Activated CD4-positive, alpha-beta T cell treated with anti-CD3 and anti-CD28 coated beads for 36 hours (primary cell): ENCODE data around the gene ROR2. TPM values are rescaled to one million over a fixed set of nuclear protein-coding genes. Genes with fewer than 3 reads are reported as not detected.

ENCODE experiments used
- ATAC-seq: fragments of 200-7000 bp; cut with Tn5 transposase; one replicate; pipeline ENCODE4 v1.10.0; 2021; ENCODE audit warnings: mild to moderate bottlenecking, moderate library complexity
- CTCF ChIA-PET: fragments of 350-600 bp; sonication (Branson Sonifier 250); formaldehyde crosslinking; loops from one replicate; lab custom pipeline; 2021; ENCODE audit warnings: antibody characterized with exemption; lab: Charles Lee
- POLR2A ChIA-PET: fragments of 350-600 bp; sonication (Branson Sonifier 250); formaldehyde crosslinking; loops from one replicate; lab custom pipeline; 2021; ENCODE audit warnings: antibody characterized with exemption, inconsistent platforms; lab: Charles Lee
- DNase-seq: peaks from one replicate; pipeline ENCODE4 v3.0.0-alpha.2; 2020
- H3K27ac Mint-ChIP-seq: one replicate; pipeline ENCODE4 v1.8.0; 2021; ENCODE audit warnings: mixed read lengths
- H3K27me3 Mint-ChIP-seq: one replicate; pipeline ENCODE4 v1.8.0; 2021; ENCODE audit warnings: mixed read lengths
- H3K36me3 Mint-ChIP-seq: one replicate; pipeline ENCODE4 v1.8.0; 2021; ENCODE audit warnings: low read depth, mixed read lengths
- H3K4me1 Mint-ChIP-seq: one replicate; pipeline ENCODE4 v1.8.0; 2021; ENCODE audit warnings: mixed read lengths
- H3K4me3 Mint-ChIP-seq: one replicate; pipeline ENCODE4 v1.8.0; 2021; ENCODE audit warnings: mild to moderate bottlenecking, moderate library complexity, mixed read lengths
- H3K9me3 Mint-ChIP-seq: one replicate; pipeline ENCODE4 v1.8.0; 2021; ENCODE audit warnings: low read depth, mixed read lengths
- intact Hi-C, 2 experiments: fragments of 100-400 bp; cut with DNase I in 1 of 2; cut with micrococcal nuclease in 1 of 2; formaldehyde crosslinking; loops; one replicate each; pipeline versions ENCODE4 v1.14.2 to v1.15.1; 2022 to 2024; cut with DNase I, micrococcal nuclease
- total RNA-seq, 2 experiments: library from RNA; stranded (reverse); gene quantifications; one replicate each; pipeline ENCODE4 v1.2.3, GENCODE V29; 2021

Gene ROR2
- total RNA-seq, 2 experiments from 2014 or later = not detected

GRCh38 chr9:91736898-91737601, 213.0 kb downstream of the ROR2 start:
- Mint-ChIP-seq H3K36me3 (no peaks in the 10 kb centered on the region), H3K4me3 (no peak overlapping the region), H3K27ac (no peak overlapping the region), H3K4me1 (no peaks in the 10 kb centered on the region), H3K9me3 (no peaks in the 10 kb centered on the region), H3K27me3 (peaks cover 7% of the 10 kb centered on the region)
- intact Hi-C loops = no loop called here
- ChIA-PET POLR2A (interaction anchor here (0.6 kb wide), 1 partner anchor 128 kb away, joined by 5 read pairs; no protein-coding TSS in a partner anchor), CTCF (interaction anchor here (0.6 kb wide), 1 partner anchor 19 kb away, joined by 3 read pairs; no protein-coding TSS in a partner anchor)
- ATAC-seq = no peak
- no peak for DNase-seq

GRCh38 chr9:91736311-91736710, 213.7 kb downstream of the ROR2 start:
- DNase-seq (no peak), ATAC-seq (no peak)
- Mint-ChIP-seq H3K27ac (no peak overlapping the region), H3K27me3 (peaks cover 7% of the 10 kb centered on the region), H3K36me3 (no peaks in the 10 kb centered on the region), H3K9me3 (no peaks in the 10 kb centered on the region), H3K4me3 (no peak overlapping the region), H3K4me1 (no peaks in the 10 kb centered on the region)
- CTCF ChIA-PET = no interaction called here
- intact Hi-C loops = no loop called here
- POLR2A ChIA-PET = no interaction called here

GRCh38 chr9:91735049-91735448, 215.0 kb downstream of the ROR2 start:
- Mint-ChIP-seq H3K4me1 (no peaks in the 10 kb centered on the region), H3K9me3 (no peaks in the 10 kb centered on the region), H3K27ac (no peak overlapping the region), H3K27me3 (peaks cover 7% of the 10 kb centered on the region), H3K36me3 (no peaks in the 10 kb centered on the region), H3K4me3 (no peak overlapping the region)
- intact Hi-C loops = no loop called here
- DNase-seq (no peak), ATAC-seq (no peak)
- CTCF ChIA-PET = interaction anchor here (0.6 to 1.7 kb wide), 7 partner anchors 10 to 859 kb away, joined by 3 to 9 read pairs (median 3); no protein-coding TSS in a partner anchor
- POLR2A ChIA-PET = no interaction called here

- H3K27ac Mint-ChIP-seq = no peak overlapping the region
Measured at GRCh38 chr9:91734371-91734981, 215.6 kb downstream of the ROR2 start.

GRCh38 chr9:91733006-91733624, 216.9 kb downstream of the ROR2 start:
- no peak overlapping the region for H3K27ac Mint-ChIP-seq
- CTCF ChIA-PET = interaction anchor here (0.9 to 1.7 kb wide), 4 partner anchors 8 to 818 kb away, joined by 3 to 9 read pairs (median 4); no protein-coding TSS in a partner anchor
- DNase-seq = no peak
- no peaks in the 10 kb centered on the region for H3K36me3 Mint-ChIP-seq
- H3K4me1 Mint-ChIP-seq = no peaks in the 10 kb centered on the region
- no peaks in the 10 kb centered on the region for H3K9me3 Mint-ChIP-seq
- no peak overlapping the region for H3K4me3 Mint-ChIP-seq
- ATAC-seq = no peak
- peaks cover 7% of the 10 kb centered on the region for H3K27me3 Mint-ChIP-seq
- POLR2A ChIA-PET = no interaction called here
- intact Hi-C loops = no loop called here

More at GRCh38 chr9:91734371-91734981, 215.6 kb downstream of the ROR2 start:
- ChIA-PET POLR2A (no interaction called here), CTCF (interaction anchor here (0.6 to 1.7 kb wide), 9 partner anchors 10 to 819 kb away, joined by 3 to 9 read pairs (median 4); no protein-coding TSS in a partner anchor)
- Mint-ChIP-seq H3K4me3 (no peak overlapping the region), H3K36me3 (no peaks in the 10 kb centered on the region), H3K27me3 (peaks cover 7% of the 10 kb centered on the region), H3K4me1 (no peaks in the 10 kb centered on the region), H3K9me3 (no peaks in the 10 kb centered on the region)
- peak; percentile 74 for DNase-seq
- peak; percentile 42 for ATAC-seq
- intact Hi-C loops = no loop called here

GRCh38 chr9:91732187-91733005, 217.6 kb downstream of the ROR2 start:
- Mint-ChIP-seq H3K27ac (no peak overlapping the region), H3K27me3 (peaks cover 7% of the 10 kb centered on the region), H3K4me1 (no peaks in the 10 kb centered on the region), H3K4me3 (no peak overlapping the region), H3K36me3 (no peaks in the 10 kb centered on the region), H3K9me3 (no peaks in the 10 kb centered on the region)
- ATAC-seq (no peak), DNase-seq (no peak)
- intact Hi-C loops = no loop called here
- CTCF ChIA-PET = no interaction called here
- POLR2A ChIA-PET = no interaction called here

- H3K9me3 Mint-ChIP-seq = no peaks in the 10 kb centered on the region
- no peaks in the 10 kb centered on the region for H3K4me1 Mint-ChIP-seq
- ChIA-PET POLR2A (no interaction called here), CTCF (interaction anchor here (0.8 to 1.0 kb wide), 2 partner anchors 17 to 318 kb away, joined by 3 read pairs; no protein-coding TSS in a partner anchor)
- H3K36me3 Mint-ChIP-seq = no peaks in the 10 kb centered on the region
- ATAC-seq = no peak
- no peak overlapping the region for H3K4me3 Mint-ChIP-seq
- H3K27me3 Mint-ChIP-seq = peaks cover 5% of the 10 kb centered on the region
- DNase-seq = no peak
- no peak overlapping the region for H3K27ac Mint-ChIP-seq
- intact Hi-C loops = no loop called here
Measured at GRCh38 chr9:91730806-91731205, 219.2 kb downstream of the ROR2 start.

GRCh38 chr9:91729558-91729842, 220.5 kb downstream of the ROR2 start:
- H3K4me3 Mint-ChIP-seq = no peak overlapping the region
- ATAC-seq (no peak), DNase-seq (no peak)
- no peaks in the 10 kb centered on the region for H3K36me3 Mint-ChIP-seq
- H3K9me3 Mint-ChIP-seq = no peaks in the 10 kb centered on the region
- intact Hi-C loops = loop anchor here (5.0 to 10.0 kb wide), 3 partner anchors 297 to 697 kb away; no protein-coding TSS in a partner anchor
- H3K27ac Mint-ChIP-seq = no peak overlapping the region
- H3K27me3 Mint-ChIP-seq = peaks cover 3% of the 10 kb centered on the region
- no peaks in the 10 kb centered on the region for H3K4me1 Mint-ChIP-seq
- ChIA-PET CTCF (interaction anchor here (0.6 to 1.5 kb wide), 4 partner anchors 50 to 814 kb away, joined by 3 to 7 read pairs (median 3); no protein-coding TSS in a partner anchor), POLR2A (no interaction called here)

- no peak for ATAC-seq
- CTCF ChIA-PET = interaction anchor here (0.7 to 2.8 kb wide), 6 partner anchors 12 to 813 kb away, joined by 3 to 11 read pairs (median 4); no protein-coding TSS in a partner anchor
- no peaks in the 10 kb centered on the region for H3K9me3 Mint-ChIP-seq
Measured at GRCh38 chr9:91727972-91728371, 222.1 kb downstream of the ROR2 start.

GRCh38 chr9:91727316-91727861, 222.6 kb downstream of the ROR2 start:
- Mint-ChIP-seq H3K27me3 (peaks cover 3% of the 10 kb centered on the region), H3K4me1 (no peaks in the 10 kb centered on the region), H3K27ac (no peak overlapping the region), H3K9me3 (no peaks in the 10 kb centered on the region), H3K4me3 (no peak overlapping the region), H3K36me3 (no peaks in the 10 kb centered on the region)
- peak; percentile 64 for DNase-seq
- CTCF ChIA-PET = interaction anchor here (0.6 to 2.8 kb wide), 12 partner anchors 9 to 812 kb away, joined by 3 to 11 read pairs (median 4); no protein-coding TSS in a partner anchor
- intact Hi-C loops = loop anchor here (1.0 to 10.0 kb wide), 4 partner anchors 295 to 812 kb away; no protein-coding TSS in a partner anchor
- ATAC-seq = peak; percentile 96
- POLR2A ChIA-PET = interaction anchor here (0.6 to 1.0 kb wide), 2 partner anchors 813 to 1056 kb away, joined by 3 to 4 read pairs; no protein-coding TSS in a partner anchor

More at GRCh38 chr9:91727972-91728371, 222.1 kb downstream of the ROR2 start:
- intact Hi-C loops = loop anchor here (1.0 to 10.0 kb wide), 4 partner anchors 296 to 813 kb away; no protein-coding TSS in a partner anchor
- Mint-ChIP-seq H3K4me1 (no peaks in the 10 kb centered on the region), H3K27me3 (peaks cover 3% of the 10 kb centered on the region), H3K36me3 (no peaks in the 10 kb centered on the region), H3K27ac (no peak overlapping the region), H3K4me3 (no peak overlapping the region)
- POLR2A ChIA-PET = no interaction called here
- no peak for DNase-seq
